NCI-H1930 (cell line): ENCODE data around the gene PLA2G2C.
"Not testable (repeated sequence)": the region's sequence is repeated elsewhere in the genome, so short reads cannot be mapped to it uniquely, and the experiment has no call there.

ENCODE experiments used
- DNase-seq, 2 experiments: peaks; one replicate each; lab custom pipeline; 2025; lab: John Stamatoyannopoulos, UW

PLA2G2C gene

GRCh38 chr1:20130518-20130917 lies 55.8 kb downstream of the PLA2G2C start:
- DNase-seq: not testable (repeated sequence)

GRCh38 chr1:20126806-20127440 lies 59.4 kb downstream of the PLA2G2C start:
- DNase-seq: no peak

GRCh38 chr1:20126041-20126805 lies 60.1 kb downstream of the PLA2G2C start:
- DNase-seq: no peak

- no peak for DNase-seq
Observed at GRCh38 chr1:20125100-20125499, 61.2 kb downstream of the PLA2G2C start.

- no peak for DNase-seq
Observed at GRCh38 chr1:20124456-20125057, 61.8 kb downstream of the PLA2G2C start.

- DNase-seq: no peak
Observed at GRCh38 chr1:20123722-20124455, 62.4 kb downstream of the PLA2G2C start.

GRCh38 chr1:20120796-20121195 lies 65.5 kb downstream of the PLA2G2C start:
- no peak for DNase-seq

GRCh38 chr1:20119347-20119746 lies 67.0 kb downstream of the PLA2G2C start, which contains the start of gene PLA2G2D:
Gene PLA2G2D, minus strand, starts transcription at chr1:20119536. Its CDS starts 38 bp downstream, at chr1:20119498.
- no peak for DNase-seq

- DNase-seq: no peak
Observed at GRCh38 chr1:20117236-20117635, 69.1 kb downstream of the PLA2G2C start.

GRCh38 chr1:20115916-20116315 lies 70.4 kb downstream of the PLA2G2C start:
- DNase-seq: no peak

- no peak for DNase-seq
Observed at GRCh38 chr1:20115479-20115878, 70.8 kb downstream of the PLA2G2C start.

- no peak for DNase-seq
Observed at GRCh38 chr1:20114021-20114648, 72.2 kb downstream of the PLA2G2C start.
